HG03354 (cell line): ENCODE measurements around the gene LIPC.
"Not testable (repeated sequence)": the region's sequence is repeated elsewhere in the genome, so short reads cannot be mapped to it uniquely, and the experiment has no call there.

Experiments used
- ATAC-seq: cut with Tn5 transposase; IDR thresholded peaks from one replicate; pipeline ENCODE4 v1.9.1; 2021; ENCODE audit warnings: mild to moderate bottlenecking; ENCODE audit not compliant: unreplicated experiment, poor library complexity, severe bottlenecking

LIPC gene

DNA sequence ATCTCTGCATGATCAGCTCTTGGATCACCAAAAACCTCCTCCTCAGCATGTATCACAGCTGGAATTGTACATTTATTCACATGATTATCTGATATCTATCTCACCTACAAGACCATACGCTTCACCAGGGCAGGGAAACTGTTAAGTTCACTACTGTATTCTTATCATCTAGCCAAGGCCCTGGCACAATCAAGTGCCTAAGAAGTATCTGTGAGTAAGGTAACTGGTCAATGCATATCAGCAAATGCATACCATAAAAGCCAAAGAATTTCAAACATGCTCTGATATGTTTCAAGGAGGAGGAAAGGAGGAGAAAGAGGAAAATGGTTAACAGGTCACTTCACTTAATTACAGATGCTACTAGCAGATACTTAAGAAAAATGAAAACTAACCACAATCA lies 158.4 kb downstream of the LIPC start:
- ATAC-seq, result no peak

DNA sequence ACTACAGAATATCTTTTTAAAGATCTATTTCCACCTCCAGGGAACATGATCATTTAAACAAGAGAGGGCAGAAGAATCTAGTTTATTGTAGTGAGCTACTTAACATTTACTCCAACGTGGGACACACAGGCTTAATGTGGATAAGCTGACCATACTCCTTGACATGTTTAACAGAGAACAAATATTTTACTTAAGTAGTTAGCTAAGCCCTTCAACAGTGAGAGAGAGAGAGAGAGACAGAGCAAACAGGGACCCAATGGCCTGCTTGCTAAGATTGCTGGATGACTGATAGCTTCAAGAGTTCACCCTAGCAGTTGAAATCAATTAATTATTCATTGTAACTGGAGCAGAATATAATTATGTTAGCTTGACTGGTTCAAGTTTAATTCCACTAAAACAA lies 159.1 kb downstream of the LIPC start:
- ATAC-seq, result no peak

DNA sequence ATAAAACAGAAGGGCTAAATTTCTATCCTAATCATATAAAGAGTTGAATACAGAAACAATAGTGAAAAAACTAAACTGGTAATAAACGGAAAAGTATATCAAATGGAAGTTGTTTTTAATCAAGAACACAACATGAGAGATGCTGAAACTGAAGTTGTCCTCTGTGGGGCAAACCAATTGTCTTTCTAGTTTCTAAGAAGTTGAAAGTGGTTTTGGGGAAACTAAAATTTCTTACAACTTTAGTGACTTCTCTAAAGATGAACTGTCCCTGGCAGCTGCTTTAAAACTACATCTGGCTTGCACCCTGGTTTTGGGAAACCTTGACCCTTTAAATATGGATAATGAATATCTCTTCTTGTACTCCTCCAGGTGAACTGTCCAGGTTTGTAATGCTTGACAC lies 162.1 kb downstream of the LIPC start:
- ATAC-seq, result no peak

DNA sequence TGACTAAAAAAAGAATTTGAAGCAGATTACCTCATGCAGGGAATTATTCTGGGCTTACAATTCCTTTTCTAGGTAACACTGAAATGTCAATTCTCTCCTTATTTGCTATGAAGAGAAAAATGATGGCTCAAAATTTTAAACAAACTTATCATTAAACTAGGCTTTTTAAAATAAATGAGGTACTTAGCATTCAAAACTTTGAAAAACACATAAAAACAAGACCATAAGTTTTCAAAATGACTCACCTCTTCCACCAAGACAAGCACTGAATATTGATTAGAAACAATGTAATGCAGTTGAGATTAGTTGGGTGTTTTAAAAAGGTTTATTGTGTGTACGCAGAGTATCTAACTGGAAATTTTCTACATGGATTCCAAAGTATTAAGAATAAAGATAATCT lies 163.1 kb downstream of the LIPC start:
- no peak for ATAC-seq

DNA sequence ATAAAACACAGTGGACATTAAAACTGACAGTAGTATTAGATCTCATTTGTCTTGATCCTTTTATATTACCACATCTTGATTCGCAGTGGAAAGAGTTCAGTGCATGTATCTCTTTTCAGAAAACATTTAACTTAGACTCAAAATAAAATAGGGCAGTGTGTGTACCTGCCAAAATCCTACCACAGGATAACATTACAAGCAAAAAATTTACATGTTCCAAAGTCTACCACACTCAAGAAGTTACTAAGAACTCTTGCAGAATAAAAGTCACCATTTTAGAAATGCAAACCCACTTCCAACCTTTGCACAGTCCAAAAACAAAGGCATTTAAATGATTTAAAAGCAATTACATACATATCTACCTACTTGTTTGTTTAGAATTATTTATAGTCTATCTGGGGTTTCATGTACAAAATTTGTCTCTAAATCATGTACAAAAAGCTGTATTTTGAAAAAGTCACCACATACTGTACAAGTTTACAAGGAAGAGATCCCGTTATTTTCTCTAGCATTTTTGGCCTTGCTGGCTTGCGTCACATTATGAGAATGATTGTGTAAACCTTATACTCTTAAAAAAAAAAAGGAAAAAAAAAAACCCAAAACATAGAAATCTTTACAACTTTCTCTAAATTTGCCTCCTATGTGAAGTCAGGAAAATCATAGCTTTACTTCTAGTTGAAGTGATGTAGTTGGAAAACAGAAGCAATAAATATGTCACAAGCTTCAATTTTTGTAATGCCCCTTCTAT lies 163.9 kb downstream of the LIPC start:
- ATAC-seq, result no peak

DNA sequence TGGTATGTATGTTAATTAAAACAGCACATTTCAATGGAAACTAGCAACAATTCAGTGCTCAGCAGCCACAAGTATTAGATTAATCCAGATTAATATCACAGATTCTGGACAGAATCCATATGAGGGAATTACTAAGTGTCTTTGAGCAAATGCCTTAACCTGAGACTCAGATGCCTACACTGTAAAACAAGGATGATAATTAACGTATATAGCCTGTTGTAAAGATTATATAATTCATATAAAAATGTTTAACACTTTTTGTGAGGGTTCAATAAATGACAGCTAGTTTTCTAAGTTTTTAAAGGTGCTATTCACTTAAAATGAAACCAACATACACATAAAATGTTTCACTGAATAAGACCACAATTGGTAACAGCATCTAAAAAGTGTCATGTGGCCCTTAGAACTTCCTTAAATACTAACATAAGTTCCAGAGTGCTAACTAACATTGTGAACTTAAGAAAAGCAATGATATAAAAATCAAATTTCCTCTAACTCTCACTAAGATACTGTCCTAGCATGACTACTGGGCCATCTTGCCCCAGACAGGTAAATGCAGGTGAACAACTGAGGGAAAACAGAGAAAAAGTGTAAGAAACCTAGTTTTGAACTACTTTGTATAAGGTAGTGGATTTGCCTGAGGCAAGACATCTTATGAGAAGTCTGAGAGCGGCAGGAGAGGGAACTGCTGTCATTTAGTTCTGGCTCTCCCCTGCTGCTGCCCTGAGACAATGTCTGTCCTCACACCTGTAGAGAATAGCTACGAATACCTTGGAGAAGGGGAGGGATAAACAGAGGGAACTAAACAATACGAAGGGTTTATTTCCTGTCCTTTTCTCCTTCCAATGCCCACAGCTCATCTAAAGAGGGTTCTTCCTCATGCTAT lies 166.4 kb downstream of the LIPC start:
- no peak for ATAC-seq

DNA sequence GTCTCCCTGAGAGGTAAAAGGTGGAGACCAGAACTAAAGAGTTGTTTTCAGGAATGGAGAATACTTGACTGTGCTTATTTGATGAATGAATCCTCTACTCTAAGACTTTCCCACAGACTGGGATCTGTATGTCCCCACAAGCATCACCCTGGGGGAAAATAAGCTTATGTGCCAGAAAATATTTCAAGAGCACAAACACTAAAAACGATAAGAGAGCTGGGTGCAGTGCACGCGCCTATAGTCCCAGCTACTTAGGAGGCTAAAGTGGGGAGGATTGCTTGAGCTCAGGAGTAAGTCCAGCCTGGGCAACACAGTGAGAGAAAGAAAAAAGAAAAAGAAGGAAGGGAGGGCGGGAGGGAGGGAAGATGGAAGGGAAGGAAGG lies 167.0 kb downstream of the LIPC start:
- no peak for ATAC-seq

- ATAC-seq, result no peak
These were observed 171.0 kb downstream of the LIPC start for GRCh38 chr15:58602823-58603222.

DNA sequence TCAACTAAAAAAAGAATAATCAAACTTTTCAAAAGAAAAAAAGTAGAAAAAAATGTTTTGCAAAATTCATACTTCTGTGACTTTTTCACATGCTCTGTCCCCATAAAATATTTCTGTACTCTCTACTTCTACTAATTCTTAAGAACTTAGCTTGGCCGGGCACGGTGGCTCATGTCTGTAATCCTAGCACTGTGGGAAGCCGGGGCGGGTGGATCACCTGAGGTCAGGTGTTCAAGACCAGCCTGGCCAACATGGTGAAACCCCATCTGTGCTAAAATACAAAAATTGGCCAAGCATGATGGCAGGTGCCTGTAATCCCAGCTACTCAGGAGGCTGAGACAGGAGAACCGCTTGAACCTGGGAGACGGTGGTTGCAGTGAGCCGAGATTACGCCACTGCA lies 172.1 kb downstream of the LIPC start:
- ATAC-seq, result not testable (repeated sequence)

GRCh38 chr15:58604455-58604923 lies 172.7 kb downstream of the LIPC start:
- ATAC-seq, result no peak

- ATAC-seq, result no peak
These were observed 174.2 kb downstream of the LIPC start for GRCh38 chr15:58605931-58606530.

GRCh38 chr15:58606577-58607080 lies 174.8 kb downstream of the LIPC start:
- ATAC-seq, result no peak

DNA sequence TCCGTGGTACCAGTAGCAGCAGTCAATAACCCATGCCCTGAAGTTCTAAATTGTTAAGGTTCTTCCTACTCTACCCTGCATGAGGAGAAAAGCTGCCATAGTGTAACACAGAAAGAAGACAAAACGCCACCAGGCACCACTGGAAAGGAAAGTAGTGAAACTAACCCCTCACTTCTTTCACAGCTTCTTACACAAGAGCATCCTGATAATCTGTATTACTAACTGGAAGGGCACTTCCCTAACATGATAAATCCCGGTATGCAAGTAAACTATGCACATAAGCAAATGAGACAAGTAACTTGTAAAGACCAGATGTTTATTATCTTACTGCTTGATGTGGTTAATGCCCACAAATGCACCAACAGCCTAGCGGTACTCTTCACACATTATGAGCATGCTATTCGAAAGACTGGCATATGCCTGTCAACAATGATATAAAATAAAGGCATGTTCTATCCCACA lies 176.4 kb downstream of the LIPC start:
- no peak for ATAC-seq

DNA sequence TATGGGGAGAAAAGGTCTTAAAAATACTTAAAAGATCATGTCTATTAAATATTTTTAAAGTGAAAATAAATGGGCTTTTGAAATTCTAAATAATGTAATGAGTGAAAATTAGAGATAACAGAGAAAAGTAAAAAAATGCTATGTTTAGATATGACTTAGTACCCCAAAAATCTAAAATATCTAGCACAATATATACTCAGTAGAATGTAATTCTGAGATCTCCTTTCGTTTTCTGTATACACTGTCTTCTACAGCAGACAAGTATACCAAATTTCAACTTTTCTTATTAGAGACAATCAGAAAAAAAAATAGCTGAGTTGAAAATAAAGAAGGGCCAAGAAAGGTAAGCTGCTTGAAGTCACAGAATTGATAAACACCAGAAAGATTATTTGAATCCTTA lies 176.9 kb downstream of the LIPC start:
- no peak for ATAC-seq

DNA sequence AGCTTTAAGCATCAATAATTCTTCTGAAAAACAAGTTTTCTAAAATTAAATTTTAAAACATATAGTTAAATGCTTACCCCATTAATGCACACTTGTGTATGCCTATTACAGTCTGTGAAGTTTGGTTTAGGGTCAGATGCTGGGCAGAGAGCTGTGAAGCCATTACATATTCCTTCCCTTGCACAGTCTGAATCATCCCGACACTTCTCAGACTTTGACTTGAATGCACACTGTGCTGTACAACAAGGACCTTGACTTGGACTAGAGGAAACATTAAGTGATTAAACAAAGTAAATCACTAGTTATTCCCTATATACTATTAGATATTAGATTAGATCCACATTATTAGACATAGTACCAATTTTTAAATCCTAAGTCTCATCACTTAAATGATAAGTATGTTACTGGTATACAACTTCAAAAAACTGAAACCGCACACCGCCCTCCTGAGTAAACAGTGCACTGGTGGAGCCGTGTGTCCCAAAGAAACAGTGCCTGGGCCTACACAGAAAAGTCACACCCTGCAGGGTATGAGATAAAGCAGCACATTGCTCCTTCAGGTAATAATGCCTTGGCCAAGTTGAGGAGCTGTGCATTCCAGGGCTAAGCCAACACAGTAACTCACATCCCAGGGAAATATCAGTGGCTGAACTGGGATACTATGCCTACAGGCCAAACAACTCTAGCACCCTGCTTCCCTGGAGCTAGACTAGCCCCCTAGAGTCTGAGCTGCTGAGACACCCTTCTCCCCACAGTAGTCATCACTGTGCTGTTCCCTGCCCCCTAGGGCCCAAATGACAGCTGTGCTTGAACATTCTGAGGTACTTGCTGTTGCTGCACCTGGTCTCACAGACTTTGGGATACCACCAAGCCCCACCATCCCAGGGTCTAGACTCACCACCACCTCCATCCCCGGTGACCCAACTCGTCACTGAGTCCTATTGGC lies 180.2 kb downstream of the LIPC start:
- no peak for ATAC-seq

- ATAC-seq, result no peak
These were observed 184.4 kb downstream of the LIPC start for GRCh38 chr15:58616171-58616570.
